HepG2 (cell line): ENCODE results near the gene TXN2. TPM values are rescaled to one million over a fixed set of nuclear protein-coding genes. Genes with fewer than 3 reads are reported as not detected.

ENCODE experiments used
- GATA4 ChIP-seq: sonication (generic); IDR thresholded peaks from 2 replicates; pipeline ENCODE4 v1.6.1; 2016; ENCODE audit warnings: antibody characterized with exemption, low read depth, borderline replicate concordance
- GATAD2A ChIP-seq: IDR thresholded peaks from 2 replicates; pipeline ENCODE4 v1.6.1; 2016
- KLF13 ChIP-seq: sonication (generic); formaldehyde crosslinking; IDR thresholded peaks from 2 replicates; pipeline ENCODE4 v1.4.0; 2020; ENCODE audit warnings: mild to moderate bottlenecking, missing genetic modification reagents
- PRDM4 ChIP-seq: sonication (generic); formaldehyde crosslinking; IDR thresholded peaks from 2 replicates; pipeline ENCODE4 v1.9.0; 2021; ENCODE audit warnings: missing genetic modification reagents, borderline replicate concordance
- TAF15 ChIP-seq: fragments of 200-400 bp; formaldehyde crosslinking; IDR thresholded peaks from one replicate; pipeline ENCODE4 v1.6.1; 2018; ENCODE audit warnings: mild to moderate bottlenecking, low read depth, low read length; ENCODE audit not compliant: poor library complexity, severe bottlenecking
- TFDP2 ChIP-seq: sonication (generic); formaldehyde crosslinking; IDR thresholded peaks from 2 replicates; pipeline ENCODE4 v1.4.0; 2020; ENCODE audit warnings: missing genetic modification reagents
- YY1 ChIP-seq: IDR thresholded peaks from 2 replicates; pipeline ENCODE4 v1.6.1; 2011; ENCODE audit warnings: low read length, low read depth, moderate library complexity, mild to moderate bottlenecking; ENCODE audit not compliant: insufficient read depth, insufficient replicate concordance
- ZMYM4 ChIP-seq: sonication (generic); formaldehyde crosslinking; IDR thresholded peaks from 2 replicates; pipeline ENCODE4 v1.8.1; 2023; ENCODE audit warnings: mild to moderate bottlenecking, missing genetic modification reagents
- ZNF263 ChIP-seq: sonication (generic); formaldehyde crosslinking; IDR thresholded peaks from 2 replicates; pipeline ENCODE4 v1.4.0; 2020; ENCODE audit warnings: missing genetic modification reagents
- ZNF414 ChIP-seq: sonication (generic); formaldehyde crosslinking; IDR thresholded peaks from 2 replicates; pipeline ENCODE4 v1.5.0; 2020; ENCODE audit warnings: missing genetic modification reagents
- ZNF607 ChIP-seq: sonication (generic); formaldehyde crosslinking; IDR thresholded peaks from 2 replicates; pipeline ENCODE4 v1.5.1; 2020; ENCODE audit warnings: missing genetic modification reagents, mild to moderate bottlenecking, borderline replicate concordance
- ZNF687 ChIP-seq: sonication (generic); formaldehyde crosslinking; IDR thresholded peaks from 2 replicates; pipeline ENCODE4 v1.5.1; 2020; ENCODE audit warnings: mild to moderate bottlenecking, missing genetic modification reagents, moderate library complexity
- polyA plus RNA-seq, 8 experiments: library from polyadenylated mRNA; depleted of rRNA in 3 of 8; stranded (reverse) in 7 of 8; unstranded in 1 of 8; fragments of >200 nt; fragmentation: Illumina TruSeq in 4 of 8; extraction: Trizol in 4 of 8; gene quantifications; 2 replicates each; pipeline versions ENCODE4 v1.2.1 to v1.2.3, GENCODE V29; 2011 to 2016; ENCODE audit warnings: low read depth in 4 of 8, missing spikeins in 1 of 8, mixed read lengths in 1 of 8; ENCODE audit not compliant: insufficient read depth in 1 of 8
- total RNA-seq, 5 experiments: library from RNA; depleted of rRNA; stranded (reverse); fragments of >200 nt; fragmentation: Illumina TruSeq; extraction: Trizol; gene quantifications; 2 replicates each; pipeline ENCODE4 v1.2.3, GENCODE V29; 2016; ENCODE audit warnings: low read depth in 1 of 5
- TF ChIP-seq, protein P1 (sequence below): sonication (generic); formaldehyde crosslinking; IDR thresholded peaks from 2 replicates; pipeline ENCODE4 v1.4.0; 2020; ENCODE audit warnings: missing genetic modification reagents
- TF ChIP-seq, protein P2 (sequence below): sonication (generic); formaldehyde crosslinking; IDR thresholded peaks from 2 replicates; pipeline ENCODE4 v1.4.0; 2020; ENCODE audit warnings: mild to moderate bottlenecking, missing genetic modification reagents

The TXN2 gene
- total and polyA plus RNA-seq, 2 of the 13 experiments (the other 11 are each of a cell fraction or from before 2014, with no cell fraction given): 41.4 to 109 TPM

- no peak for TF ChIP-seq GATAD2A (CRISPR knock-in tag)
- TF ChIP-seq ZNF607 (CRISPR knock-in tag): no peak
- peak; percentile 46; the same call in 1 of the 2 replicates for TF ChIP-seq ZNF414 (CRISPR knock-in tag)
- 0 out of 2 replicates have a peak, but pooled peaks have one; percentile 4 for TF ChIP-seq ZNF263 (CRISPR knock-in tag)
- TF ChIP-seq, protein P1, sequence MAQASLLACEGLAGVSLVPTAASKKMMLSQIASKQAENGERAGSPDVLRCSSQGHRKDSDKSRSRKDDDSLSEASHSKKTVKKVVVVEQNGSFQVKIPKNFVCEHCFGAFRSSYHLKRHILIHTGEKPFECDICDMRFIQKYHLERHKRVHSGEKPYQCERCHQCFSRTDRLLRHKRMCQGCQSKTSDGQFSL (CRISPR knock-in tag): no peak
- no peak for TF ChIP-seq GATA4
- 0 out of 2 replicates have a peak, but pooled peaks have one; percentile 19 for TF ChIP-seq ZMYM4 (CRISPR knock-in tag)
- peak; percentile 21 for TF ChIP-seq YY1
- no peak for TF ChIP-seq TFDP2
- no peak for TF ChIP-seq TAF15
- TF ChIP-seq KLF13 (CRISPR knock-in tag): no peak
- TF ChIP-seq PRDM4: no peak
- TF ChIP-seq, protein P2, sequence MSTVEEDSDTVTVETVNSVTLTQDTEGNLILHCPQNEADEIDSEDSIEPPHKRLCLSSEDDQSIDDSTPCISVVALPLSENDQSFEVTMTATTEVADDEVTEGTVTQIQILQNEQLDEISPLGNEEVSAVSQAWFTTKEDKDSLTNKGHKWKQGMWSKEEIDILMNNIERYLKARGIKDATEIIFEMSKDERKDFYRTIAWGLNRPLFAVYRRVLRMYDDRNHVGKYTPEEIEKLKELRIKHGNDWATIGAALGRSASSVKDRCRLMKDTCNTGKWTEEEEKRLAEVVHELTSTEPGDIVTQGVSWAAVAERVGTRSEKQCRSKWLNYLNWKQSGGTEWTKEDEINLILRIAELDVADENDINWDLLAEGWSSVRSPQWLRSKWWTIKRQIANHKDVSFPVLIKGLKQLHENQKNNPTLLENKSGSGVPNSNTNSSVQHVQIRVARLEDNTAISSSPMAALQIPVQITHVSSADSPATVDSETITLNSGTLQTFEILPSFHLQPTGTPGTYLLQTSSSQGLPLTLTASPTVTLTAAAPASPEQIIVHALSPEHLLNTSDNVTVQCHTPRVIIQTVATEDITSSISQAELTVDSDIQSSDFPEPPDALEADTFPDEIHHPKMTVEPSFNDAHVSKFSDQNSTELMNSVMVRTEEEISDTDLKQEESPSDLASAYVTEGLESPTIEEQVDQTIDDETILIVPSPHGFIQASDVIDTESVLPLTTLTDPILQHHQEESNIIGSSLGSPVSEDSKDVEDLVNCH (CRISPR knock-in tag): no peak
- peak; percentile 66 for TF ChIP-seq ZNF687 (CRISPR knock-in tag)
Observed at GRCh38 chr22:36457688-36458450, 23.6 kb downstream of the TXN2 start (continued).
